HG03045 (cell line): ENCODE results near the gene NUDT16L1.
"Not testable (repeated sequence)": the region's sequence is repeated elsewhere in the genome, so short reads cannot be mapped to it uniquely, and the experiment has no call there.

ENCODE experiments used
- ATAC-seq: cut with Tn5 transposase; IDR thresholded peaks from one replicate; pipeline ENCODE4 v1.9.1; 2021; ENCODE audit warnings: mild to moderate bottlenecking, moderate library complexity; ENCODE audit not compliant: unreplicated experiment

The NUDT16L1 gene

DNA sequence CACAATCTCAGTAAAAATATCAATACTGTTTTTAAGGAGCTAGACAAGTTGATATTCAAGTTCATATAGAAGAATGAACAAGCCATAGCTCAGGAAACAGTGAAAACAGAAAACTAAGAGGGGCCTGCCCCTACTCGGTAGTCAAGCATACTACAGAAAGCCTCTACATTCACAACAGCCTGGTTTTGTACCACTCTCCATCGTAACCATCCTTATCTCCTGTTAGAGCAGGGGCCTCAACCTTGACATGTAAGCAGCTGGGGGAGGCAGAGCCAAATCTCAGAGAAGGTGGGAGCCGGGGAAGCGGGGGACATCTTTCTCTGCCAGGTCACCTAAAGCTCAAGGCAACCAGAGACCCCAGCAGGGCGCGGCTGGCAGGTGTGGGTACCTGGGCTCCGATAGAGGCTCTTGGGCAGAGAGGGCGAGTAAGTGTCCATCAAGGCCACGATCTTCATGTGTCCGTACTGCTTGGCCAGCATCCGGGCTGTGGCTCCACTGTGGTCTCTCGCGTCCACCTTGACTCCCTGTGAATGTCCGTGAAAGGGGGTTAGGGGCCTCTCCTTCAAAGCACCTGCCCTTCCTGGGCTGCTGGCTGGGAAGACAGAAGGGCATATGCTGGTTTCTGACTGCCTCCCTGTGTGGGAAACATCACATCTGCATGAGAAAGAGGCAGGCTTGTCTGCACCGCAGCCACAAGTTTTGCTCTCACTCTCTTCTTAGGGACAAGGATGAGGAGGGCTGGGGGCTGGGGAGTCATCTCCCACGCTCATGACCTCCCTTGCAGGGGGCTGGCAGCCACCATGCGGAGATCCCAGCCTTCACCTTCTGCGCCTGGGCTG is 20.5 kb downstream of the NUDT16L1 start:
- ATAC-seq: no peak

DNA sequence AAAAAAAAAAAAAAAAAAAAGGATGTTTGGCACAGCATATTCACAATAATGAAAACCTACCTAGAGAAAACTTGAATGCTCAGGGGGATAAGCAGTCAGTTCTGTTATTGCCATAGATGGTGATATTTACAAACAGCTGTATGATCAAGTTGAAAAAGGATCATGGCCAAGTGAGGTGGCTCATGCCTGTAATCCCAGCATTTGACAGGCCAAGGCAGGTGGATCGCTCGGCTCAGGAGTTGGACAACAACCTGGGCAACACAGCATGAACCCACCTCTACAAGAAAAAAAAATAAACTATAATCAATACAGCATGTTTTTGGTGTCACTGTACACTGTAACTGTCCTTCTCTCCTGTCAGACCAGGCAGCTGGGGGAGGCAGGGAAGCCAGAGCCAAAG is 21.6 kb downstream of the NUDT16L1 start:
- no peak for ATAC-seq

- no peak for ATAC-seq
These were observed 25.1 kb downstream of the NUDT16L1 start for GRCh38 chr16:4718466-4718865.

GRCh38 chr16:4723071-4723767 is 29.9 kb downstream of the NUDT16L1 start:
- ATAC-seq: no peak

DNA sequence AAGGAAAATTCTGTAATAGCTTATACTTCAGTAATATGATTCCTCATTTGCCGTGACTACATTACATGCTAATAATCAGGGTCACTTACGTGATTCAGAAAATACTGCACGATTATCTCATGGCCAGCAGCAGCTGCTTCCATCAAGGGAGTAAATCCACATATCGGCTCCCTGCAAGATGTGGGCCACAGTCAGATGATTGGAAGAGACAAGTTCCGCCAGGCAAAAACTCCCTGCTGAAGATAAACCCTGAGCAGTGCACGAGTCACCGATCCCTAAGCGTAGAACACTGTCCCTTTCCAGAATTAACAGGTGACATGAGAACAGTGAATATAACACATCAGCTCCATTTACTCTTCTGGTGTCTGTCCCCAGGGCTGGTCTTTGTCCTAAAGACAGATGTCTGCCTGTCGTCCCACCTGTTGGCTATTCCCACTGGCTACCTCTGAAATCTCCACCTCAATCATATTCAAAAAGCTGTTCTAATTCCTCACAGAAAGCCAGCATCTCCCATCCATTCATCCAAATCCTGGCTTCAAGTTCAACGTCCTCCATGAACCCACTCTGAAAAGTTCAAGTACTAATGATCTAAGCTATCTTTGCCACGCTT is 31.4 kb downstream of the NUDT16L1 start:
- ATAC-seq: no peak

GRCh38 chr16:4726616-4727015 is 33.3 kb downstream of the NUDT16L1 start:
- ATAC-seq: no peak

DNA sequence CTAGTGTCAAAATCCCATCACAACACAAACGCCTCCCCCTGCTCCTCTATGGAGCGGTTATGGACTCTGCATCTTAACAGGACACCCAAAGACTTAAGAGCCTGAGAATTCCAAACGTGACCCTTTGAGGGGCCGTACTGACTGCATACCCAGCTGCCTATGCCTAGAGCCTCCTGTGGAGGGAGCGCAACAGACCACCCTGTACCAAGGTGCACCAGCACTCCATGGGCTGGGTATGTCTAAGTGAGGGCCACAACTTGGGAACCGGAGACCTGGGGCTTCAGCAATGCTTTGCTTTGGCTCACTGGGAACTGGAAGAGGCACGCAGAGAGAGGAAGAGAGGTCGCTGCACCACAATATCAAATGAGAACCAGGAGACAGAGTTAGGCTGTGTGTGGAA is 35.3 kb downstream of the NUDT16L1 start:
- ATAC-seq: no peak

DNA sequence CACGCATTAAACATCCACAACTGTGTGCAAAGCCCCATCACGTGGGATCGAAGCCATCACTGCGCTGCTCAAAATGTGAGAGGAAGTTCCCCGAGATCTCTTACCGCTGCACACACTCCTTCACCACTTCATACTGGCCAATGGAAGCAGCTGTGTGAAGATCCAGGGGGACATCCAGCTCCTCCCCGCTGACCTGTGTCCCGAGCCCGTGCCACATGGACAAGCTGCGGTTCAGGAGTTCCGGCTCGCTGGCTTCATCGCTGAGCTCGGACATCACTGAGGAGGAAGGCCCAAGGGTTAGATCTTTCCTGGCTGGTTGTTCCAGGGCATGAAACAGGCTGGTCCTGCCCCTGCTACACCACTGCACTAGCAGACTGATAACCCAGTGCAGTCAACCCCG is 36.5 kb downstream of the NUDT16L1 start:
- ATAC-seq: no peak

- ATAC-seq: no peak
These were observed 39.9 kb downstream of the NUDT16L1 start for GRCh38 chr16:4733211-4733742.

DNA sequence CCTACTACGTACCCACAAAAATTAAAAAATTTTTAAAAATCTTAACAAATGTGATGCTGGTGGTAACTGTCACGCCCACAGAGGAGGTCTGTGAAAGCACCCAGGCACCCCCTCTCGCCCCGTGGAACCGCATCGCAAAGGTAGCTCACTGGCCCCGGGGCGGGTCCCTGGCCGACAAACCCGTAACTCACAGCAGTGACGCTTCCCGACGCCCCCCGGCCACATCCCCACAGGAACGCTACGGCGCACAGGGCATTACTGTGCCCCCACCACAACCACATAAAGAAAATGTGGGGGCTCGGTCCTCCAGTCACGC is 40.3 kb downstream of the NUDT16L1 start:
- no peak for ATAC-seq

DNA sequence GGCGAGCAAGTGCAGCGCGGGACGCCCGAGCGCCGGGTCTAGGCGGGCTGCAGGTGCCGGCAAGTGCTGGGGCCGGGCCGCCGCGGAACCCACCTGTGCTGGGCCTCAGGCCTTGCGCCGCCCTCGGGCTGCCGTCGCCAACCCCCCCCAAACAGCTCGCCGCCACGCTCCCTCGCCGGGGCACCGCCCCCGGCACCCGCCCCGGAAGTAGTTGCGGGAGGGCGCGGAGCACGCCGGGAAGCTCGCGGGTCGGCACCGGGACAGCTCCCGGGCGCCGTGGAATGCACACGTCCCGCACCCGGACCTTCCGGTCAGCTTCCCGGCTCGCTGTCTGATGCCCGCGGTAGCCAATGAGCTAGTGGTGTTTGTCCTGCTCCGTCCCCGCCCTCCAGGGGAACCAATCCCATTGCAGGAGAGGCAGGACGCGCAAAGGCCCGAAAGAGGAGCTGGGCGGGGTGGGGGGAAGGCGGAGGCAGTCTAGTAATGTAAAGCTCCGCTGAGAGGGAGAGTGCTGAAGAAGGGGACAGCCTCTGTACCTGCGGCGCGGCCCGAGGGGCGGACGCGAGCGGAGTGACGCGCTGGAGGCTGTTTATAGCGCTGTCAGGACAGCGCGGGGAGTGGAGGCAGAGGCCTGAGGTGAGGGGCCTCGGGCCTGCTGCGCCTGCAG is 40.8 kb downstream of the NUDT16L1 start, which contains the start of the genes ANKS3 and DNAAF8:
Gene ANKS3, minus strand, starts transcription at position 209 of the 667 bp plus-strand sequence. CDS start 4,122 bp downstream, outside the sequence.
Gene DNAAF8, plus strand, starts transcription at position 475 of the 667 bp plus-strand sequence. CDS start 1,978 bp downstream, outside the sequence.
- ATAC-seq: peak; percentile 78

GRCh38 chr16:4734730-4735535 is 41.6 kb downstream of the NUDT16L1 start:
- ATAC-seq: peak; percentile 61

DNA sequence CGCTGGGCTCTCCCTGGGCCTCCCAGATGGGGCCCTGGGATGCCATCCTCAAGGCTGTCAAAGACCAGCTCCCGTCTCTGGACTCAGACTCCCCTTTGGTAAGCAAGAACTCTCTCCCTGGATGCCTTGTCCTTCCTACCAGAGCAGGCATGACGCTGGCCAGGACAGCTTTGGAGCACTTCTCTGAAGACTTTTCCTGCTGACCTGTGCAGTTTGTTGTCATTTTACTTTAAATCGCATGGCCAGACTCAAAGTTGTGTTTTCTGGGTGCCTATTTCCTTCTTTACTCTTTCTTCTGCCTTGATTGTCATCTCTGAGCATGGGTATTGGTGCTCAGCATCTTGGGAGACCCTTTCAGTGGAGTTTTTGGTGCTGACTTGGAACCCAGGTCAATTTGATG is 43.2 kb downstream of the NUDT16L1 start:
- no peak for ATAC-seq

DNA sequence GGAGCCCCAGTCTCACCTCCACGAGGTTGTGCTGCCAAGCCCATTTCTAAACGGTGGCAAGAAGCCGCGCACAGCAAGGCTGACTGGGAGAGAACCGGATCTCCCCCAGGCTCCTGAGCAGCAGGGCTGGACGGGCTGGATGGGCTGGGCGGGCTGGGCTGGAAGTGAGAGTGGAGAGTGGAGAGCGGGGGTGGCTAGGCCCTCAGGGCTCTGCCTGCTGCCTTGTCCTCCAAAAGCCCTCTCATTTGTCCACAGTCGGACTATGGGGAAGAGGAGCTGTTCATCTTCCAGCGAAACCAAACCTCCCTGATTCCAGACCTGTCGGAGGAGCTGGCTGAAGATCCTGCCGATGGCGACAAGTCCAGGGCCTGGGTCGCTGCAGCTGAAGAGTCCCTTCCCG is 44.2 kb downstream of the NUDT16L1 start:
- no peak for ATAC-seq

DNA sequence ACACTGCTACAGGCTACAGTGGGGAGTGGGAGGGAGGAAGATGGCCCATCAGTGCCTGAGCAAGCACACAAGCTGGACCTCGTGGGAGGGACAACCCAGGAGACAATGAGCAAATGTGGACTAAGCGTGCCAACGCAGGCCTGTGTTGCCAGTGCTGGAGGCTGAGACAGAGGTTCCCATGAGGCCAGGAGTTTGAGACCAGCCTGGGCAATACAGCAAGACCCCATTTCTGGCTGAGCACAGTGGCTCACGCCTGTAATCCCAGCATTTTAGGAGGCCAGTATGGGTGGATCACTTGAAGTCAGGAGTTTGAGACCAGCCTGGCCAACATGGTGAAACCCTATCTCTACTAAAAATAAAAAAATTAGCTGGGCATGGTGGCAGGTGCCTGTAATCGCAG is 45.0 kb downstream of the NUDT16L1 start:
- ATAC-seq: not testable (repeated sequence)

- ATAC-seq: no peak
These were observed 50.0 kb downstream of the NUDT16L1 start for GRCh38 chr16:4743226-4743878.

GRCh38 chr16:4744555-4745273 is 51.4 kb downstream of the NUDT16L1 start:
- ATAC-seq: no peak

DNA sequence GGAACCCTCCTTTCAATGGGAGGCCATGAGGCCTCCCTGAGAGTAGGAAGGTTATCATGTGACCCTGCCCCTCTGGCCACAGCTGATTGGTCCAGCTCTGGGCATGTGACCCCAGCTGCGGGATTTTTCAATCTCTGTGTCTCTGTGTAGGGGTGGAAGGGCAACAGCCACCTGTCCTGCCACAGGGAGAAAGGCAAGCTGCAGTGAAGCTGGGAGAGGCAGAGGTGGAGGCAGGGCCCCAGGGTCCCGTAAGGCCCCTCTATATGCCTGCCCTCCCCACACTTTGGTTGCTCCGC is 51.9 kb downstream of the NUDT16L1 start:
- no peak for ATAC-seq
